GM10266 (cell line): ENCODE measurements around the gene GIPC3.
"Not testable (repeated sequence)": the region's sequence is repeated elsewhere in the genome, so short reads cannot be mapped to it uniquely, and the experiment has no call there.

ENCODE experiments used
- DNase-seq: peaks from one replicate; pipeline ENCODE4 v3.0.0; 2012; ENCODE audit errors: extremely low spot score
- TF ChIP-seq, protein P1 (sequence below): IDR thresholded peaks from 2 replicates; pipeline ENCODE4 v1.5.1; 2012; ENCODE audit warnings: mild to moderate bottlenecking, low read depth; ENCODE audit not compliant: control insufficient read depth, insufficient read depth; ENCODE audit errors: missing control alignments

The GIPC3 gene

DNA sequence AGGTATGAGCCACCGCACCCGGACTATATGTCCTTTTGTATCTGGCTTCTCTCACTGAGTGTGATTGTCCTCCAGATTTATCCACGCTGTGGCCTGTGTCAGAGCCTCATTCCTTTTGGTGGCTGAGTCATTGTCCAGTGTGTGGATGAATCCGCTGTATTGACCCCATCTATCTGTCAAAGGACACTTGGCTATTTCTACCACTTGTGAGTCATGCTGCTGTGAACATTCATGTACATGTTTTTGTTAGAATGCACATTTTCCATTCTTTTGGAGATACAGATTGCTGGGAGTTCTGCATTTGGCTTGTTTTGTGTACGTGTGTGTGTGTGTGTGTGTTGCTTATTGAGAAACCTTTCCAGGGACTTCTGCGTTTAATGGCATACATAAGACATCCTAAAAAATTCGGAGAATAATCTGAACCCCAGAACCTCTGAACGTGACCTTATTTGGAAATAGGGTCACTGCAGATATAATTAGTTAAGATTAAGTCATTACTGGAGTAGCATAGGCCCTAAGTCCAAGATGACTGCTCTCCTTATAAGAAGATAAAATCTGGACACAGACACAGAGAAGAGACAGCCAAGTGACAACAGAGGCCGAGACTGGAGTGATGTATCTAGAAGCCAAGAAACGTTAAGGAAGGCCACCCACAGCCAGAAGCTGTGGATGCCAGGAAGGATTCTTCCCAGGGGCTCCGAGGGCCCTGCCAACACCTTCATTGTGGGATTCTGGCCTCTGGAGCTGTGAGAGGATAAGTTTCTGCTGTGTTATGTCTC is 4.9 kb upstream of the GIPC3 start:
- no peak for DNase-seq
- TF ChIP-seq, protein P1, sequence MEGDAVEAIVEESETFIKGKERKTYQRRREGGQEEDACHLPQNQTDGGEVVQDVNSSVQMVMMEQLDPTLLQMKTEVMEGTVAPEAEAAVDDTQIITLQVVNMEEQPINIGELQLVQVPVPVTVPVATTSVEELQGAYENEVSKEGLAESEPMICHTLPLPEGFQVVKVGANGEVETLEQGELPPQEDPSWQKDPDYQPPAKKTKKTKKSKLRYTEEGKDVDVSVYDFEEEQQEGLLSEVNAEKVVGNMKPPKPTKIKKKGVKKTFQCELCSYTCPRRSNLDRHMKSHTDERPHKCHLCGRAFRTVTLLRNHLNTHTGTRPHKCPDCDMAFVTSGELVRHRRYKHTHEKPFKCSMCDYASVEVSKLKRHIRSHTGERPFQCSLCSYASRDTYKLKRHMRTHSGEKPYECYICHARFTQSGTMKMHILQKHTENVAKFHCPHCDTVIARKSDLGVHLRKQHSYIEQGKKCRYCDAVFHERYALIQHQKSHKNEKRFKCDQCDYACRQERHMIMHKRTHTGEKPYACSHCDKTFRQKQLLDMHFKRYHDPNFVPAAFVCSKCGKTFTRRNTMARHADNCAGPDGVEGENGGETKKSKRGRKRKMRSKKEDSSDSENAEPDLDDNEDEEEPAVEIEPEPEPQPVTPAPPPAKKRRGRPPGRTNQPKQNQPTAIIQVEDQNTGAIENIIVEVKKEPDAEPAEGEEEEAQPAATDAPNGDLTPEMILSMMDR: no peak

DNA sequence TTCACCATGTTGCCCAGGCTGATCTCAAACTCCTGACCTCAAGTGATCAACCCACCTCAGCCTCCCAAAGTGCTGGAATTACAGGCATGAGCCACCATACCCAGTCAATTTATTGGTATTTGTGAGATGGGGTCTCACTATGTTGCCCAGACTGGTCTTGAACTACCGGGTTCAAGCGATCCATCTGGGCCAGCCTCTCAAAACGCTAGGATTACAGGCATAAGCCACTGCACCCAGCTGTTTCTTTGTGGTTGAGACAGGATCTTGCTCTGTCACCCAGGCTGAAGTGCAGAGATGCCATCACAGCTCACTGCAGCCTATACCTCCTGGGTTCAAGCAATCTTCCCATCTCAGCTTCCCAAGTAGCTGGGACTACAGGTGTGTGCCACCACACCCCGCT is 3.5 kb upstream of the GIPC3 start:
- DNase-seq: not testable (repeated sequence)

DNA sequence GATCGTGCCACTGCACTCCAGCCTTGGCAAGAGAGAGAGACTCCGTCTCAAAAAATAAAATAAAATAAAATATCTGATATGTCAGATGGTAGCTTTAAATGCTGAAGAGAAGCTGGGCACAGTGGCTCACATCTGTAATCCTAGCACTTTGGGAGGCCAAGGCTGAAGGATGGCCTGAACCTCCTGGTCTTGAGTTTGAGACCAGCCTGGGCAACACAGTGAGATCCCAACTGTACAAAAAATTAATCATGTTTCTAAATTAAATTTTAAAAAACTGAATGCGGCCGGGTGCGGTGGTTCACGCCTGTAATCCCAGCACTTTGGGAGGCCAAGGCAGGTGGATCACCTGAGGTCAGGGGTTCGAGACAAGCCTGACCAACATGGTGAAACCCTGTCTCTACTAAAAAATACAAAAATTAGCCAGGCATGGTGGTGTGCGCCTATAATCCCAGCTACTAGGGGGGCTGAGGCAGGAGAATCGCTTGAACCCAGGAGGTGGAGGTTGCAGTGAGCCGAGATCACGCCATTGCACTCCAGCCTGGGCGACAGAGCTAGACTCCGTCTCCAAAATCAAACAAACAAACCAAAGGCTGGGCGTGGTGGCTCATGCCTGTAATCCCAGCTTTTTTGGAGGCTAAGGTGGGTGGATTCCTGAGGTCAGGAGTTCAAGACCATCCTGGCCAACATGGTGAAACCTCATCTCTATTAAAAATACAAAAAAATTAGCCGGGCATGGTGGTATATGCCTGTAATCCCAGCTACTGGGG is 1.1 kb upstream of the GIPC3 start:
- DNase-seq: not testable (repeated sequence)

DNA sequence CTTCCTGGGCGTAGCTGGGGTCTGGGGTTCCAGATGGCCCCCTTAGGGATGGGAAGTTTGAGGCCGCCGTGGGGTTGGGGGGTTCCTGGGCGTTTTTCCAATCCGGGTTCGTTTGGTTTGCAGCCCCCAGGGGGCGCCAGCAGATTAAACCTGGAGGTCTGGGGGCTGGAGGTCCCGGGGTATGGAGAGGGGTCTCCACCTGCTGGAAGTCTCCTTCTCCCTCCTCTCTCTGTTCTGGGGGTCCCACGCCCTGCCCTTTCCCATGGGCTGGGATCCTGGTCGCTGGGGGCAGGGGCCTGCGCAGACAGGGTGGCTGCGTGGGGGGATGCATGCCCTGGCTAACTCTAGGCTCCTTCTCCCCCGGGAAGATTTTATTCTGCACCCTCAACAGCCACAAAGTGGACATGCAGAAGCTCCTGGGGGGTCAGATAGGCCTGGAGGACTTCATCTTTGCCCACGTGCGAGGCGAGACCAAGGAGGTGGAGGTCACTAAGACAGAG is 899 bp downstream of the GIPC3 start:
- peak; percentile 78 for DNase-seq
- TF ChIP-seq, protein P1: peak; percentile 56

DNA sequence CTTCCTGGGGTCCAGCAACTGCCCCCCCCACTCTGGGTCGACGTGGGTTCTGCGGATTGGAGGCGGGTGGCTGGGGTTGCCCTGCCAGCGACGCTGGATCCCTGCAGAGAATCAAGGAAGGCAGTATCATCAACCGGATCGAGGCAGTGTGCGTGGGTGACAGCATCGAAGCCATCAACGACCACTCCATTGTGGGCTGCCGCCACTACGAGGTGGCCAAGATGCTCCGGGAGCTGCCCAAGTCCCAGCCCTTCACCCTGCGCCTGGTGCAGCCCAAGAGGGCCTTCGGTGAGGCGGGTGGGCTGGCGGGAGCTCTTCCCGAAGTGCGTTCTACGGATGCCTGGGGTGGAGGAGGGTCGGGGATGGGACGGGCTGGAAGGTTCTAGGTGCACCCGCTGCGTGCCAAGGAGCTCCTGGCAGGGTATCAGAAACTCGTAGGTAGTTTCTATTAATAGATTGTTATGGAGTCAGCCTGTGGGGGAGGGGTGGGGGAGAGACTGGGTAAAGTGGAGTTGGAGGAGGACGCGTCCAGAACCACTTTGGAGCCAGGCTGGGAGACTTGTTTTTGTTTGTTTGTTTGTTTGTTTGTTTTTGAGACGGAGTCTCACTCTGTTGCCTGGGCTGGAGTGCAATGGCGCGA is 1.5 kb downstream of the GIPC3 start:
- DNase-seq: no peak
- TF ChIP-seq, protein P1: no peak

DNA sequence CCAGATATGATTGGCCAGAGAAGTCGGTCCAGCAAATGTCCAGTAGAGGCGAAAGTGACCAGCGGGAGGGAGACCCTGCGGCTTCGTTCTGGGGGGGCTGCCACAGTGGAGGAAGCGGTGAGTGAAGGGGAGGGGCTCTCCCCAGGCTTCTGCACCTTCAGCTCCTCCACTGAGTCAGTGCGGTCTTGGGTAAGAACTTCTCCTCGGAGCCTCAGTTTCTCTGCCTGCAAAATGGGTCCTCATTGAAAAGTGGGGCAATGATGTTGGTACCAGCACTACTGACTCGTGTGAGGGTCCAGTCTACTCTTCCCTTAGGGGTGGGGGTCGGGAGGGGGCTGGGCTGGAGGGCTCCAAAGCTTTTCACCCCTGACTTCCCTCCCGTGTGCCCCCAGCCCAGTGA is 4.2 kb downstream of the GIPC3 start:
- no peak for DNase-seq
- TF ChIP-seq, protein P1: no peak

DNA sequence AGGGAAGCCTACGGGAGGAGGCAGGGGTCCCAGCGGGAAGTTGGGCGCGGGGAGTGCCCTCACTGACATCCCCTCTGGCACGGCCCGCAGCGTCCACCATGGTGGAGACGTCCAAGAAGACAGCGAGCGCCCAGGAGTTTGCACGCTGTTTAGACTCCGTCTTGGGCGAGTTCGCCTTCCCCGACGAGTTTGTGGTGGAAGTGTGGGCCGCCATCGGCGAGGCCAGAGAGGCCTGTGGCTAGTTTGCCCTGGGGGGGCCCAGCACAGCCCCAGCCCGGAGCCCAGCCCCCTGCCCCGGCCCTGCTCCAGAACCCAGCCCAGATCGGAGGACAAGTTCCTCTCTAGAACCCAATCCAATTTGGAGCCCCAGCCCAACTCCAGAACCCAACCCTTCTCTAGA is 4.7 kb downstream of the GIPC3 start:
- no peak for DNase-seq
- TF ChIP-seq, protein P1: no peak

DNA sequence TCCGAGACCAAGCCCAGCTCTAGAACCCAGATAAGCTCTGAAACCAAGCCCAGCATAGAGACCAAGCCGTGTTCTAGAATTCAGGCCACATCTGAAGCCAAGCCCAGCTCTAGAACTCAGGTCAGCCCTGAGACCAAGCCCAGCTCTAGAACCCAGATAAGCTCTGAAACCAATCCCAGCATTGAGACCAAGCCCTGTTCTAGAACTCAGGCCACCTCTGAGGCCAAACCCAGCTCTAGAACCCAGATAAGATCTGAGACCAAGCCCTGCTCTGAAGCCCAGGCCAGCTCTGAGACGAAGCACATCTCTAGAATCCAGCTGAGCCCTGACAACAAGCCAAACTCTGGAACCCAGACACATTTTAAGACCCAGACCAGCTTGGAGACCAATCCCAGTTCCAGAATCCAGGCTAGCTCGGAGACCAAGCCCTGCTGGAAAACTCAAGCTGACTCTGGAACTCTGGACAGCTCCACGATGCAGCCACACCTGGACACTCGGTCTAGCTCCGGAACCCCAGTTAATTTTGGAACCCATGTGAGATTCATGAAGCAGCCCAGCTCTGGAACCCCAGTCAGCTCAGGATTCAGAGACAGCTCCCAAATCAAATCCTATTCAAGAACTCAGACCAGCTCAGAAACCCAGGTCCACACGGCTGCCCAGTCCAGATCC is 5.8 kb downstream of the GIPC3 start:
- DNase-seq: no peak

More for the DNA sequence above, 5.8 kb downstream of the GIPC3 start:
- TF ChIP-seq, protein P1: no peak
